ENCODE results near the gene CDCA7L.

DNA sequence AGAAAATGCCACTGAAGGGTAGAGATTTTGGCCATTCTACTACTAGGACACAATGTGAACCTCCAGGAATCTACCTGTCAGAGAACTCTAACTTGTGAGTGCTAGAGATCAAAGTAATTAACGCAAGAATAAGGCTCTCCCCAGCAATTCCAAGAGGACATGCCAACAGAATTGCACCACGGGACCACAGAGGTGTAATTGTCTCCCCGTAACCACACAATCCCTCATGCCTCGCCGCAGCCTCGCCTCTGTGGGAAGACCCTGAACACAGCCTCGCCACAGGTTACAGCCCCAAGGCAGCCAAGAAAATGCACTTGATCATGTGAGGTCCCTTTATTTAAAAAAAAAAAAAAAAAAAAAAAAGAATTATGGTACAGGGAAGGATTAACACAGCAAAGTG, 29.5 kb downstream of the CDCA7L start:
- no peak for TF ChIP-seq CTCF (IDR thresholded peaks at IDR 0.05)
- TF ChIP-seq POLR2A (IDR thresholded peaks at IDR 0.05), result no peak

All from thyroid gland (tissue), 4 donors.